Hindlimb muscle (tissue), 1 donor: ENCODE results near the gene SNX14. TPM values are rescaled to one million over a fixed set of nuclear protein-coding genes. Genes with fewer than 3 reads are reported as not detected.
A peak's percentile ranks its signal among the peaks of the same experiment; 100 is the strongest.

Experiments
- DNase-seq: peaks from one replicate; pipeline ENCODE4 v3.0.0-alpha.2; 2013
- polyA plus RNA-seq: library from polyadenylated mRNA; unstranded; fragments of 120-200 nt; gene quantifications from one replicate; pipeline ENCODE4 v1.2.1, GENCODE V29; 2013; ENCODE audit not compliant: insufficient read length

SNX14 gene
- polyA plus RNA-seq, 1 donor: 42.3 TPM

DNA sequence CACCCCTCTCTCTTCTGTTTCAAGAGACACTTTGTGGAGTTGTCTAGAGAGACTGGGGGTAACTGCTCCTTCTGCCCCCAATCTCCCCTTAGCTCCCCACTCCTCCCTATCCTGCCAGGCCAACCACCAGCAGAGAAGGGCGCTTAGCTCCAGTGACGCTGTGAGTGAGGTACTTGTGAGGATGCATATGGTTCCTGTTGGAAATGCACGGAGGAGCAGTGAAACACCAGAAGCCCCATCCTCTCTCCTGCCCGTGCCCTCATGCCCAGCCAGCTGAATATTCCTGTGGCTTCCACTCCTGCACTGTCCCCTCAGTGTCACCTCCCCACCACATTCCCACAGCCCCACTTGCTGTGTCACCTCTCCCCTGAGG lies 131.9 kb downstream of the SNX14 start:
- no peak for DNase-seq

- no peak for DNase-seq
These were observed 132.5 kb downstream of the SNX14 start for GRCh38 chr6:85460921-85461797.

- DNase-seq: no peak
These were observed 133.3 kb downstream of the SNX14 start for GRCh38 chr6:85460154-85460920.

GRCh38 chr6:85459224-85459901 lies 134.3 kb downstream of the SNX14 start:
- peak; percentile 75 for DNase-seq

- DNase-seq: no peak
These were observed 134.9 kb downstream of the SNX14 start for GRCh38 chr6:85458782-85459181.

- no peak for DNase-seq
These were observed 135.5 kb downstream of the SNX14 start for GRCh38 chr6:85458184-85458583.

DNA sequence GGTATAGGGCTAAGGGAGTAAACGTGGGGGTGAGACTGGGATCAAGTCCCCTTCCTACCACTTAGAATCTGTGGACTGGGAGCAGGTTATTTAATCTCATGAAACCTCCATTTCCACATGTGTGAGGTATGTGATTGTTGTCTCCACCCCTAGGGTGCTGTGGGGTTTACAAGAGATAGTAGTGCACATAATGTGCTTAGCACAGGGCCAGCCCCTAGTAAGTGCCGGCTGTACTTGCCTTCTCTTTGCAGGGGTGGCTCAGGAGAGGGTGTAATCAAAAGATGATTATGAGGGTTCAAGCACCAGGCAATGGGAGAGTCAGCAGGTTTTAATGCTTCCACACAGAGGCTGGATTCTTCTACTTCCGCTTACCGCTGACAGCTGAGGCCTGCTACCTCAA lies 136.9 kb downstream of the SNX14 start:
- DNase-seq: no peak

Other genes with a start within 250 kb of the SNX14 start
- gene NT5E, start 143.8 kb downstream of the SNX14 start, polyA plus RNA-seq: 23.0 TPM
- 92.8 TPM for gene SYNCRIP, start 49.0 kb upstream of the SNX14 start, polyA plus RNA-seq